OCI-LY3 (cell line): ENCODE data around the gene ABCC8.

Experiments
- H2AFZ ChIP-seq: fragments of 200-600, 300-600 bp; shearing (Covaris generic); 2 replicates; pipeline ENCODE4 v1.6.0; 2014; ENCODE audit warnings: antibody characterized with exemption, low read depth, low read length
- H3K27ac ChIP-seq: fragments of 200-600, 300-600 bp; sonication (generic); 2 replicates; pipeline ENCODE4 v1.5.1; 2014; ENCODE audit warnings: mild to moderate bottlenecking, low read length, moderate library complexity, mixed read lengths
- H3K27me3 ChIP-seq: fragments of 200-600, 300-600 bp; sonication (generic); 2 replicates; pipeline ENCODE4 v1.6.1; 2014; ENCODE audit warnings: low read depth, low read length, mixed read lengths
- H3K36me3 ChIP-seq: fragments of 200-600, 300-600 bp; sonication (generic); replicated peaks from 2 replicates; pipeline ENCODE3; 2014; ENCODE audit warnings: low read depth, low read length, mixed read lengths
- H3K4me1 ChIP-seq: fragments of 300-600, 200-600 bp; sonication (generic); 2 replicates; pipeline ENCODE4 v1.6.1; 2014; ENCODE audit warnings: low read length, mixed read lengths
- H3K4me2 ChIP-seq: fragments of 200-600, 300-600 bp; sonication (generic); 2 replicates; pipeline ENCODE4 v1.6.1; 2014; ENCODE audit warnings: low read length, mixed read lengths
- H3K4me3 ChIP-seq: fragments of 300-600, 200-600 bp; sonication (generic); 2 replicates; pipeline ENCODE4 v1.5.1; 2014; ENCODE audit warnings: antibody characterized with exemption, mild to moderate bottlenecking, low read length, moderate library complexity
- H3K79me2 ChIP-seq: fragments of 300-600, 200-600 bp; shearing (Covaris generic); 2 replicates; pipeline ENCODE4 v1.6.1; 2014; ENCODE audit warnings: mild to moderate bottlenecking, low read length, mixed read lengths
- H3K9ac ChIP-seq: fragments of 300-600, 200-600 bp; shearing (Covaris generic); 2 replicates; pipeline ENCODE4 v1.6.0; 2014; ENCODE audit warnings: mild to moderate bottlenecking, low read length, moderate library complexity
- H3K9me3 ChIP-seq: fragments of 200-600, 300-600 bp; shearing (Covaris generic); 2 replicates; pipeline ENCODE4 v1.6.1; 2014; ENCODE audit warnings: low read length, mixed read lengths; ENCODE audit not compliant: insufficient read depth
- H4K20me1 ChIP-seq: fragments of 200-600, 300-600 bp; sonication (generic); 2 replicates; pipeline ENCODE4 v1.6.1; 2016; ENCODE audit warnings: low read length, mixed read lengths; ENCODE audit not compliant: insufficient read depth
- CTCF ChIP-seq: fragments of 200-600, 300-600 bp; sonication (generic); IDR thresholded peaks from 2 replicates; pipeline ENCODE4 v1.5.1; 2014; ENCODE audit warnings: antibody characterized with exemption, low read length, low read depth
- EZH2phosphoT487 ChIP-seq: fragments of 200-600 bp; shearing (Covaris generic); IDR thresholded peaks from 2 replicates; pipeline ENCODE4 v1.6.1; 2018; ENCODE audit warnings: antibody characterized with exemption, mixed run types, low read depth

Gene ABCC8

GRCh38 chr11:17414992-17415391, 61.7 kb downstream of the ABCC8 start:
- no peaks in the 10 kb centered on the region for H4K20me1 ChIP-seq
- H3K9ac ChIP-seq: no peak overlapping the region
- H3K4me1 ChIP-seq: no peaks in the 10 kb centered on the region
- H3K9me3 ChIP-seq: no peaks in the 10 kb centered on the region
- H3K4me3 ChIP-seq: no peak overlapping the region
- H3K4me2 ChIP-seq: no peak overlapping the region
- H3K27me3 ChIP-seq: peaks cover 43% of the 10 kb centered on the region
- no peaks in the 10 kb centered on the region for H3K79me2 ChIP-seq
- no peaks in the 10 kb centered on the region for H3K36me3 ChIP-seq
- H2AFZ ChIP-seq: no peak overlapping the region
- no peak for TF ChIP-seq CTCF
- TF ChIP-seq EZH2phosphoT487: no peak
- H3K27ac ChIP-seq: no peak overlapping the region

GRCh38 chr11:17414317-17414737, 62.3 kb downstream of the ABCC8 start:
- H4K20me1 ChIP-seq: no peaks in the 10 kb centered on the region
- H3K4me1 ChIP-seq: no peaks in the 10 kb centered on the region
- peaks cover 37% of the 10 kb centered on the region for H3K27me3 ChIP-seq
- H3K79me2 ChIP-seq: no peaks in the 10 kb centered on the region
- no peak overlapping the region for H2AFZ ChIP-seq
- no peak overlapping the region for H3K4me2 ChIP-seq
- TF ChIP-seq EZH2phosphoT487: no peak
- TF ChIP-seq CTCF: no peak
- H3K27ac ChIP-seq: no peak overlapping the region
- no peak overlapping the region for H3K4me3 ChIP-seq
- no peaks in the 10 kb centered on the region for H3K36me3 ChIP-seq
- H3K9ac ChIP-seq: no peak overlapping the region
- H3K9me3 ChIP-seq: no peaks in the 10 kb centered on the region

GRCh38 chr11:17413414-17414316, 63.0 kb downstream of the ABCC8 start:
- no peak overlapping the region for H3K4me3 ChIP-seq
- no peak overlapping the region for H3K9ac ChIP-seq
- TF ChIP-seq CTCF (no peak), EZH2phosphoT487 (no peak)
- H2AFZ ChIP-seq: no peak overlapping the region
- no peak overlapping the region for H3K27ac ChIP-seq
- no peaks in the 10 kb centered on the region for H4K20me1 ChIP-seq
- H3K4me2 ChIP-seq: no peak overlapping the region
- no peaks in the 10 kb centered on the region for H3K79me2 ChIP-seq
- H3K27me3 ChIP-seq: peaks cover 30% of the 10 kb centered on the region
- H3K36me3 ChIP-seq: no peaks in the 10 kb centered on the region
- no peaks in the 10 kb centered on the region for H3K4me1 ChIP-seq
- H3K9me3 ChIP-seq: no peaks in the 10 kb centered on the region

- no peak for TF ChIP-seq CTCF
- no peak for TF ChIP-seq EZH2phosphoT487
- H3K4me3 ChIP-seq: no peak overlapping the region
- no peaks in the 10 kb centered on the region for H3K36me3 ChIP-seq
- H3K27me3 ChIP-seq: peaks cover 20% of the 10 kb centered on the region
- H3K79me2 ChIP-seq: no peaks in the 10 kb centered on the region
- no peak overlapping the region for H3K27ac ChIP-seq
- H4K20me1 ChIP-seq: no peaks in the 10 kb centered on the region
- no peak overlapping the region for H2AFZ ChIP-seq
- no peak overlapping the region for H3K9ac ChIP-seq
- H3K4me2 ChIP-seq: no peak overlapping the region
- H3K9me3 ChIP-seq: no peaks in the 10 kb centered on the region
- H3K4me1 ChIP-seq: no peaks in the 10 kb centered on the region
Observed at GRCh38 chr11:17412488-17413180, 64.0 kb downstream of the ABCC8 start.
